GM21381 (cell line): Measurements from ENCODE around the gene PAQR6.
"Not testable (repeated sequence)": the region's sequence is repeated elsewhere in the genome, so short reads cannot be mapped to it uniquely, and the experiment has no call there.

Source experiments
- ATAC-seq: cut with Tn5 transposase; IDR thresholded peaks from one replicate; pipeline ENCODE4 v1.9.1; 2021; ENCODE audit warnings: mild to moderate bottlenecking, moderate library complexity; ENCODE audit not compliant: unreplicated experiment

Gene PAQR6

GRCh38 chr1:156233426-156234127 lies 14.3 kb downstream of the PAQR6 start:
- ATAC-seq, result no peak

- ATAC-seq, result no peak
Observed at GRCh38 chr1:156232201-156232894, 15.5 kb downstream of the PAQR6 start.

GRCh38 chr1:156230473-156230837 lies 17.4 kb downstream of the PAQR6 start:
- ATAC-seq, result no peak

GRCh38 chr1:156229809-156230472 lies 17.9 kb downstream of the PAQR6 start:
- ATAC-seq, result no peak

GRCh38 chr1:156228501-156228900 lies 19.4 kb downstream of the PAQR6 start:
- no peak for ATAC-seq

- ATAC-seq, result peak; percentile 4
Observed at GRCh38 chr1:156226782-156227181, 21.1 kb downstream of the PAQR6 start.

GRCh38 chr1:156226116-156226538 lies 21.7 kb downstream of the PAQR6 start:
- ATAC-seq, result peak; percentile 56

- ATAC-seq, result peak; percentile 6
Observed at GRCh38 chr1:156225677-156226014, 22.2 kb downstream of the PAQR6 start.

- ATAC-seq, result no peak
Observed at GRCh38 chr1:156221986-156222692, 25.7 kb downstream of the PAQR6 start.

GRCh38 chr1:156220226-156220625 lies 27.6 kb downstream of the PAQR6 start:
- ATAC-seq, result no peak

GRCh38 chr1:156217871-156218270 lies 30.0 kb downstream of the PAQR6 start:
- ATAC-seq, result no peak

GRCh38 chr1:156216361-156217086 lies 31.3 kb downstream of the PAQR6 start:
- ATAC-seq, result not testable (repeated sequence)

GRCh38 chr1:156214024-156214748 lies 33.7 kb downstream of the PAQR6 start:
- no peak for ATAC-seq

- ATAC-seq, result no peak
Observed at GRCh38 chr1:156213644-156213966, 34.3 kb downstream of the PAQR6 start.

- ATAC-seq, result peak; percentile 84
Observed at GRCh38 chr1:156212833-156213643, 34.8 kb downstream of the PAQR6 start, which contains the start of gene PMF1. Gene PMF1, plus strand, starts transcription at chr1:156213007. Its CDS starts 9 bp downstream, at chr1:156213016.

- no peak for ATAC-seq
Observed at GRCh38 chr1:156212130-156212529, 35.7 kb downstream of the PAQR6 start.

GRCh38 chr1:156211243-156211642 lies 36.6 kb downstream of the PAQR6 start:
- no peak for ATAC-seq

- ATAC-seq, result no peak
Observed at GRCh38 chr1:156204686-156205085, 43.2 kb downstream of the PAQR6 start.

- ATAC-seq, result no peak
Observed at GRCh38 chr1:156203331-156203730, 44.5 kb downstream of the PAQR6 start.
